H9 (cell line): Measurements from ENCODE around the gene COQ8A. TPM values are rescaled to one million over a fixed set of nuclear protein-coding genes. Genes with fewer than 3 reads are reported as not detected.

Experiments used
- DNase-seq: peaks from one replicate; pipeline ENCODE4 v3.0.0-alpha.2; 2017
- H2AFZ ChIP-seq: one replicate; pipeline ENCODE4 v1.6.1; 2013; ENCODE audit warnings: mild to moderate bottlenecking, low read length, control low read depth, moderate library complexity
- H2AK5ac ChIP-seq: 2 replicates; pipeline ENCODE4 v1.6.1; 2013; ENCODE audit warnings: low read length, control low read depth, mixed read lengths; ENCODE audit not compliant: insufficient read length
- H2BK120ac ChIP-seq: one replicate; pipeline ENCODE4 v1.6.1; 2013; ENCODE audit warnings: low read depth, mild to moderate bottlenecking, low read length, control low read depth, inconsistent platforms; ENCODE audit not compliant: poor library complexity, severe bottlenecking
- H2BK12ac ChIP-seq: 2 replicates; pipeline ENCODE4 v1.6.1; 2013; ENCODE audit warnings: low read length, control low read depth, mixed read lengths, low read depth; ENCODE audit not compliant: insufficient read length
- H2BK15ac ChIP-seq: 2 replicates; pipeline ENCODE4 v1.6.1; 2013; ENCODE audit warnings: low read depth, low read length, control low read depth
- H2BK20ac ChIP-seq: one replicate; pipeline ENCODE4 v1.6.1; 2013; ENCODE audit warnings: low read depth, mild to moderate bottlenecking, low read length, control low read depth, inconsistent platforms; ENCODE audit not compliant: poor library complexity, severe bottlenecking
- H2BK5ac ChIP-seq: 2 replicates; pipeline ENCODE4 v1.6.1; 2013; ENCODE audit warnings: low read length, control low read depth, mixed read lengths; ENCODE audit not compliant: insufficient read length
- H3K14ac ChIP-seq: 2 replicates; pipeline ENCODE4 v1.6.1; 2013; ENCODE audit warnings: low read length, control low read depth; ENCODE audit not compliant: insufficient read depth
- H3K18ac ChIP-seq: 2 replicates; pipeline ENCODE4 v1.6.1; 2013; ENCODE audit warnings: low read depth, mild to moderate bottlenecking, mixed read lengths, low read length, control low read depth; ENCODE audit not compliant: insufficient read length
- H3K23ac ChIP-seq: 2 replicates; pipeline ENCODE4 v1.6.1; 2013; ENCODE audit warnings: low read length, control low read depth, mixed read lengths, low read depth; ENCODE audit not compliant: insufficient read length
- H3K23me2 ChIP-seq: 2 replicates; pipeline ENCODE4 v1.6.1; 2013; ENCODE audit warnings: low read depth, mild to moderate bottlenecking, mixed read lengths, low read length, control low read depth; ENCODE audit not compliant: insufficient read length, poor library complexity, severe bottlenecking
- H3K27ac ChIP-seq: 2 replicates; pipeline ENCODE4 v1.5.1; 2013; ENCODE audit warnings: low read length, control low read depth, mixed read lengths, low read depth; ENCODE audit not compliant: insufficient read length
- H3K27me3 ChIP-seq: 2 replicates; pipeline ENCODE4 v1.6.1; 2013; ENCODE audit warnings: low read length, control low read depth, inconsistent platforms; ENCODE audit not compliant: insufficient read depth
- H3K4ac ChIP-seq: 2 replicates; pipeline ENCODE4 v1.6.1; 2013; ENCODE audit warnings: low read depth, mild to moderate bottlenecking, control low read depth, inconsistent platforms, low read length, moderate library complexity
- H3K4me1 ChIP-seq: 2 replicates; pipeline ENCODE4 v1.6.1; 2013; ENCODE audit warnings: low read length, control low read depth, inconsistent platforms; ENCODE audit not compliant: insufficient read depth
- H3K4me2 ChIP-seq: 2 replicates; pipeline ENCODE4 v1.6.1; 2013; ENCODE audit warnings: low read length, control low read depth, mixed read lengths; ENCODE audit not compliant: insufficient read length, insufficient read depth
- H3K56ac ChIP-seq: 2 replicates; pipeline ENCODE4 v1.6.1; 2013; ENCODE audit warnings: low read depth, mild to moderate bottlenecking, mixed read lengths, low read length, control low read depth; ENCODE audit not compliant: insufficient read length
- H3K79me1 ChIP-seq: 2 replicates; pipeline ENCODE4 v1.6.1; 2013; ENCODE audit warnings: low read depth, mild to moderate bottlenecking, moderate library complexity, low read length, control low read depth, inconsistent platforms; ENCODE audit not compliant: insufficient read depth, poor library complexity, severe bottlenecking
- H3K79me2 ChIP-seq: 2 replicates; pipeline ENCODE4 v1.6.1; 2013; ENCODE audit warnings: low read length, control low read depth, inconsistent platforms; ENCODE audit not compliant: insufficient read depth
- H3K9ac ChIP-seq: 2 replicates; pipeline ENCODE4 v1.6.1; 2013; ENCODE audit warnings: low read length, control low read depth, mixed read lengths; ENCODE audit not compliant: insufficient read length; ENCODE audit errors: extremely low read depth
- H3K9me3 ChIP-seq: one replicate; pipeline ENCODE4 v1.6.1; 2013; ENCODE audit warnings: low read depth, low read length, inconsistent platforms; ENCODE audit not compliant: control insufficient read depth
- H3T11ph ChIP-seq: one replicate; pipeline ENCODE4 v1.6.1; 2013; ENCODE audit warnings: mild to moderate bottlenecking, low read length, control low read depth, inconsistent platforms
- H4K20me1 ChIP-seq: one replicate; pipeline ENCODE4 v1.6.1; 2013; ENCODE audit not compliant: control insufficient read depth, insufficient read length, insufficient read depth
- H4K5ac ChIP-seq: 2 replicates; pipeline ENCODE4 v1.6.1; 2013; ENCODE audit warnings: low read depth, mild to moderate bottlenecking, mixed read lengths, low read length, control low read depth; ENCODE audit not compliant: insufficient read length
- H4K8ac ChIP-seq: replicated peaks from 2 replicates; pipeline ENCODE4 v1.6.1; 2013; ENCODE audit warnings: low read length, control low read depth, mixed read lengths, low read depth; ENCODE audit not compliant: insufficient read length
- H4K91ac ChIP-seq: 2 replicates; pipeline ENCODE4 v1.6.1; 2013; ENCODE audit warnings: low read depth, mild to moderate bottlenecking, moderate library complexity, mixed read lengths, low read length, control low read depth; ENCODE audit not compliant: insufficient read length
- H3K27ac Mint-ChIP-seq, 3 experiments: 2 replicates in 2 of 3; 3 replicates in 1 of 3; pipeline ENCODE4 v1.8.0; 2020 to 2021; ENCODE audit warnings: mixed read lengths in 3 of 3, mild to moderate bottlenecking in 1 of 3, moderate library complexity in 1 of 3
- H3K27me3 Mint-ChIP-seq: 2 replicates; pipeline ENCODE4 v1.8.0; 2021; ENCODE audit warnings: low read depth, mild to moderate bottlenecking, moderate library complexity, mixed read lengths
- H3K36me3 Mint-ChIP-seq, 3 experiments: 2 replicates in 2 of 3; 3 replicates in 1 of 3; pipeline ENCODE4 v1.8.0; 2020 to 2021; ENCODE audit warnings: low read depth in 3 of 3, mixed read lengths in 3 of 3; ENCODE audit not compliant: insufficient read depth in 1 of 3
- H3K4me1 Mint-ChIP-seq, 2 experiments: 2 replicates each; pipeline ENCODE4 v1.8.0; 2020; ENCODE audit warnings: mixed read lengths in 2 of 2
- H3K4me3 Mint-ChIP-seq, 2 experiments: 2 replicates in 1 of 2; 3 replicates in 1 of 2; pipeline ENCODE4 v1.8.0; 2020 to 2021; ENCODE audit warnings: mild to moderate bottlenecking in 2 of 2, mixed read lengths in 2 of 2, moderate library complexity in 1 of 2
- H3K9me3 Mint-ChIP-seq, 2 experiments: 2 replicates in 1 of 2; 3 replicates in 1 of 2; pipeline ENCODE4 v1.8.0; 2020; ENCODE audit warnings: mild to moderate bottlenecking in 2 of 2, mixed read lengths in 2 of 2, moderate library complexity in 1 of 2
- CTCF ChIP-seq: fragments of 200-600 bp; sonication (generic); conservative IDR thresholded peaks from 3 replicates; pipeline ENCODE4 v1.8.0; 2021; ENCODE audit warnings: antibody characterized with exemption, mild to moderate bottlenecking
- WGBS: extraction: QIAGEN DNeasy Blood & Tissue Kit; methylation state at CpG from one replicate; pipeline ENCODE4 v1.1.7; 2013; ENCODE audit warnings: missing lambda C conversion rate, low lambda C conversion rate, mixed read lengths; ENCODE audit not compliant: insufficient read length; ENCODE audit errors: extremely low coverage; 5-methylcytosine and 5-hydroxymethylcytosine counted together
- total RNA-seq: library from RNA; stranded (reverse); gene quantifications from 2 replicates; pipeline ENCODE4 v1.2.1, GENCODE V29; 2021

The COQ8A gene
- total RNA-seq, 1 experiment from 2014 or later, result 26.0 TPM

GRCh38 chr1:227035316-227035715 lies 95.2 kb downstream of the COQ8A start:
- Histone ChIP-seq H4K8ac (no peak overlapping the region), H2BK5ac (no peak overlapping the region), H4K91ac (no peak overlapping the region), H3K27ac (no peak overlapping the region), H3K14ac (no peak overlapping the region), H2AFZ (no peak overlapping the region), H3K56ac (no peak overlapping the region), H3K4me2 (no peak overlapping the region), H3K4me1 (no peaks in the 10 kb centered on the region), H4K20me1 (no peaks in the 10 kb centered on the region), H3K9me3 (no peaks in the 10 kb centered on the region), H2BK15ac (no peak overlapping the region), H3K9ac (no peak overlapping the region), H3T11ph (no peak overlapping the region), H3K79me1 (no peaks in the 10 kb centered on the region), H3K23me2 (no peaks in the 10 kb centered on the region), H3K23ac (no peak overlapping the region), H3K18ac (no peak overlapping the region), H4K5ac (no peak overlapping the region), H3K4ac (no peak overlapping the region), H3K27me3 (no peaks in the 10 kb centered on the region), H3K79me2 (no peaks in the 10 kb centered on the region), H2BK12ac (no peak overlapping the region), H2AK5ac (no peak overlapping the region), H2BK120ac (no peak overlapping the region), H2BK20ac (no peak overlapping the region)
- no peaks in the 10 kb centered on the region for H3K27me3 Mint-ChIP-seq
- H3K4me3 Mint-ChIP-seq, result no peak overlapping the region
- no peak for DNase-seq
- H3K4me1 Mint-ChIP-seq, result peaks cover 6 to 7% of the 10 kb centered on the region in 2 experiments
- H3K36me3 Mint-ChIP-seq, result peaks cover 12 to 25% (median 19%) of the 10 kb centered on the region in 3 experiments; a peak in 6 of 7 replicates
- no peak overlapping the region for H3K27ac Mint-ChIP-seq
- no CpG with 5 or more reads among the region's 2 CpGs for WGBS
- no peak for TF ChIP-seq CTCF
- no peaks in the 10 kb centered on the region for H3K9me3 Mint-ChIP-seq
